HepG2 (cell line): ENCODE data around the gene ANKRD29.

ENCODE experiments used
- KAT8 ChIP-seq: IDR thresholded peaks from 2 replicates; pipeline ENCODE4 v1.6.1; 2016; ENCODE audit warnings: missing genetic modification reagents, missing compliant biosample characterization
- ZMYM3 ChIP-seq: sonication (generic); formaldehyde crosslinking; IDR thresholded peaks from 2 replicates; pipeline ENCODE4 v1.5.1; 2020; ENCODE audit warnings: mild to moderate bottlenecking, missing genetic modification reagents
- ZNF451 ChIP-seq: sonication (generic); formaldehyde crosslinking; IDR thresholded peaks from 2 replicates; pipeline ENCODE4 v1.5.0; 2020; ENCODE audit warnings: mild to moderate bottlenecking, missing genetic modification reagents
- ZZZ3 ChIP-seq: sonication (generic); formaldehyde crosslinking; IDR thresholded peaks from 2 replicates; pipeline ENCODE4 v1.4.0; 2020; ENCODE audit warnings: missing genetic modification reagents, mild to moderate bottlenecking, borderline replicate concordance
- TF ChIP-seq, protein P1 (sequence below): sonication (generic); formaldehyde crosslinking; IDR thresholded peaks from one replicate; pipeline ENCODE4 v1.5.1; 2020; ENCODE audit warnings: mild to moderate bottlenecking, missing genetic modification reagents; ENCODE audit errors: not compliant biosample characterization
- TF ChIP-seq, protein P2 (sequence below), 2 experiments: sonication (generic) in 1 of 2; formaldehyde crosslinking in 1 of 2; IDR thresholded peaks; 2 replicates each; pipeline versions ENCODE4 v1.5.1 to v1.6.1; 2011 to 2020; ENCODE audit warnings: borderline replicate concordance in 1 of 2, low read depth in 1 of 2, low read length in 1 of 2, mild to moderate bottlenecking in 1 of 2, missing genetic modification reagents in 1 of 2, moderate library complexity in 1 of 2

GRCh38 chr18:23689616-23690504 is 27.1 kb upstream of the ANKRD29 start:
- TF ChIP-seq ZZZ3 (CRISPR knock-in tag) (no peak), KAT8 (CRISPR knock-in tag) (no peak), ZMYM3 (CRISPR knock-in tag) (no peak), ZNF451 (no peak)
- TF ChIP-seq, protein P1, sequence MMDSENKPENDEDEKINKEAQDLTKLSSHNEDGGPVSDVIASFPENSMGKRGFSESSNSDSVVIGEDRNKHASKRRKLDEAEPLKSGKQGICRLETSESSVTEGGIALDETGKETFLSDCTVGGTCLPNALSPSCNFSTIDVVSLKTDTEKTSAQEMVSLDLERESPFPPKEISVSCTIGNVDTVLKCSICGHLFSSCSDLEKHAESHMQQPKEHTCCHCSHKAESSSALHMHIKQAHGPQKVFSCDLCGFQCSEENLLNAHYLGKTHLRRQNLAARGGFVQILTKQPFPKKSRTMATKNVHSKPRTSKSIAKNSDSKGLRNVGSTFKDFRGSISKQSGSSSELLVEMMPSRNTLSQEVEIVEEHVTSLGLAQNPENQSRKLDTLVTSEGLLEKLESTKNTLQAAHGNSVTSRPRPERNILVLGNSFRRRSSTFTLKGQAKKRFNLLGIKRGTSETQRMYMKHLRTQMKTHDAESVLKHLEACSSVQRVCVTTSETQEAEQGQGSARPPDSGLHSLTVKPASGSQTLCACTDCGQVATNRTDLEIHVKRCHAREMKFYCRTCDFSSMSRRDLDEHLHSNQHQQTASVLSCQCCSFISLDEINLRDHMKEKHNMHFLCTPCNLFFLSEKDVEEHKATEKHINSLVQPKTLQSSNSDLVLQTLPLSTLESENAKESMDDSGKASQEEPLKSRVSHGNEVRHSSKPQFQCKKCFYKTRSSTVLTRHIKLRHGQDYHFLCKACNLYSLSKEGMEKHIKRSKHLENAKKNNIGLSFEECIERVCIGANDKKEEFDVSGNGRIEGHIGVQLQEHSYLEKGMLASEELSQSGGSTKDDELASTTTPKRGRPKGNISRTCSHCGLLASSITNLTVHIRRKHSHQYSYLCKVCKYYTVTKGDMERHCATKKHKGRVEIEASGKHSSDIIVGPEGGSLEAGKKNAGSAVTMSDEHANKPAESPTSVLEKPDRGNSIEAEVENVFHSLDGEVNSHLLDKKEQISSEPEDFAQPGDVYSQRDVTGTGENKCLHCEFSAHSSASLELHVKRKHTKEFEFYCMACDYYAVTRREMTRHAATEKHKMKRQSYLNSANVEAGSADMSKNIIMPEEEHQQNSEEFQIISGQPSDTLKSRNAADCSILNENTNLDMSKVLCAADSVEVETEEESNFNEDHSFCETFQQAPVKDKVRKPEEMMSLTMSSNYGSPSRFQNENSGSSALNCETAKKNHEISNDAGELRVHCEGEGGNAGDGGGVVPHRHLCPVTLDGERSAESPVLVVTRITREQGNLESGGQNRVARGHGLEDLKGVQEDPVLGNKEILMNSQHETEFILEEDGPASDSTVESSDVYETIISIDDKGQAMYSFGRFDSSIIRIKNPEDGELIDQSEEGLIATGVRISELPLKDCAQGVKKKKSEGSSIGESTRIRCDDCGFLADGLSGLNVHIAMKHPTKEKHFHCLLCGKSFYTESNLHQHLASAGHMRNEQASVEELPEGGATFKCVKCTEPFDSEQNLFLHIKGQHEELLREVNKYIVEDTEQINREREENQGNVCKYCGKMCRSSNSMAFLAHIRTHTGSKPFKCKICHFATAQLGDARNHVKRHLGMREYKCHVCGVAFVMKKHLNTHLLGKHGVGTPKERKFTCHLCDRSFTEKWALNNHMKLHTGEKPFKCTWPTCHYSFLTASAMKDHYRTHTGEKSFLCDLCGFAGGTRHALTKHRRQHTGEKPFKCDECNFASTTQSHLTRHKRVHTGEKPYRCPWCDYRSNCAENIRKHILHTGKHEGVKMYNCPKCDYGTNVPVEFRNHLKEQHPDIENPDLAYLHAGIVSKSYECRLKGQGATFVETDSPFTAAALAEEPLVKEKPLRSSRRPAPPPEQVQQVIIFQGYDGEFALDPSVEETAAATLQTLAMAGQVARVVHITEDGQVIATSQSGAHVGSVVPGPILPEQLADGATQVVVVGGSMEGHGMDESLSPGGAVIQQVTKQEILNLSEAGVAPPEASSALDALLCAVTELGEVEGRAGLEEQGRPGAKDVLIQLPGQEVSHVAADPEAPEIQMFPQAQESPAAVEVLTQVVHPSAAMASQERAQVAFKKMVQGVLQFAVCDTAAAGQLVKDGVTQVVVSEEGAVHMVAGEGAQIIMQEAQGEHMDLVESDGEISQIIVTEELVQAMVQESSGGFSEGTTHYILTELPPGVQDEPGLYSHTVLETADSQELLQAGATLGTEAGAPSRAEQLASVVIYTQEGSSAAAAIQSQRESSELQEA (CRISPR knock-in tag) = no peak
- TF ChIP-seq, protein P2, sequence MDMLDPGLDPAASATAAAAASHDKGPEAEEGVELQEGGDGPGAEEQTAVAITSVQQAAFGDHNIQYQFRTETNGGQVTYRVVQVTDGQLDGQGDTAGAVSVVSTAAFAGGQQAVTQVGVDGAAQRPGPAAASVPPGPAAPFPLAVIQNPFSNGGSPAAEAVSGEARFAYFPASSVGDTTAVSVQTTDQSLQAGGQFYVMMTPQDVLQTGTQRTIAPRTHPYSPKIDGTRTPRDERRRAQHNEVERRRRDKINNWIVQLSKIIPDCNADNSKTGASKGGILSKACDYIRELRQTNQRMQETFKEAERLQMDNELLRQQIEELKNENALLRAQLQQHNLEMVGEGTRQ (IDR thresholded peaks at IDR 0.05; ENCODE audit: low read depth, low read length) = no peak
- TF ChIP-seq, protein P2 (CRISPR knock-in tag; IDR thresholded peaks at IDR 0.05; ENCODE audit: borderline replicate concordance) = no peak
